CD4-positive, alpha-beta T cell treated with Interleukin-17A for 1 hour (primary cell): Measurements from ENCODE around the gene LRRC26.

Experiments
- DNase-seq: peaks from one replicate; pipeline ENCODE4 v3.0.0-alpha.2; 2020

Gene LRRC26

DNA sequence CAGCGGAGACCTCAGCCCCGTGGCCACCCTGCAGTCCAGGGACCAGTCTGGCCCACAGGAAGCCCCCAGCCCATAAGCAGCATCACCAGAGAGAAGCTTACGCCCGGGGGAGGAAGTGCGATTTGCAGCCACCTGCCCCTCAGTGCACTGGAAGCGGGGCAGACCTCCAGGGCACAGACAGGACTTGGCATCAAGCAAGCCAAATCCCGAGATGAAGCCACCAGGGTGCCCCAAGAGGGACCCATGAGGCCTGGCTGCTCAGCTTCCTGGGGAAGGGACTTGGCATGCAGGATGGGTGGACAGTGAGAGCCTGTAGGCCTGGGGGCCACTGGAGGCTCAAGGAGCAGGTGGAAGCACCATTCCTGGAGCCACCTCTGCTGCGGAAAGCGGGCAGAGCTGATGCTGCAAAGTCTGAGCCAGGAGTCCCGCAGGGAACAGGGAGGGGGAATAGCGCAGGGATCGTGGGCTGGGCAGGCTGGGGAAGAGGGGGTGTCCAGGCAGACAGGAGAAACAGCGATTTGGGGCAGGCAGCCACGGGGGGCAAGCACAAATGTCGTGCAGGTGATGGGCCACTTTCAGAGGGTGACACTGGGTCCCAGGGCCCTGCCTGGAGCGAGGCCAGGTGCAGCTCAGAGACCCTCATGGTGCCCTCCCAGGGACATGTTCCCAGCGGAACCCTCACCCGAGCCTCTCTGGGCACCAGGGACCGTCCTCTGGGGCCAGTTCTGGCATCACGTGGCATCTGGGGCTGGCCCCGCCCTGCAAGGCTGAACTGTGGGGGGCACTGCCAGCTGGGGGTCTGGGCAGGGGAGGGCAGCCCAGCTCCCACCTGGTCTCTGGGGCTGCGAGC lies 3.2 kb downstream of the LRRC26 start:
- DNase-seq: no peak

DNA sequence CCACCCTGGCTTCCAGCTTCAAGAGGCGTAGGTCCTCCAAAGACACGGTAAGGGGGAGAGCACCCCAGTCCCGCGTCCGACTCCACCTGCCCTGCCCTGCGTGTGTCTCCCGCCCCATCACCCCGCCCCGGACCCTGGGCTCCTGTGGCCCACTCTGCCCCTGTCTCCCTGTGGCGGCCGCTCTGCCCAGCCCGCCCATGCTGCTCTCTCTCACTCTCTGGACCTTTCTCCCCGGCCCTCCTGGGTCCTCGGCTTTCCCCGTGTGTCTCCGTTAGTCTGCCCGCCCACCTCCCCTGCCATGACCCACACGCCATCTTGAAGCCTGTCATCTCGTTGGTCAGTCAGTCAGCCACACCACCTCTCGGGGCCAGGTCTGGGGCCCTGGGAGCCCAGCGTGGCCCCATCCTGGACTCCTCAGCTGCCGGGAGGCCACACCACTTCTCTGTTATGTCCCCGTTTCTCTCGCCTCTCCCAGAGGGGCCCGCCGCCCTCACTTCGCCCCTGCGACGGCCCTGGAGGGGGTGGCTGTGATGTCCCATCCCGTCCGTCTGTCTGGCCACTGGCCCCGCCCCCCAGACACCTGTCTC lies 4.5 kb downstream of the LRRC26 start:
- DNase-seq: no peak

DNA sequence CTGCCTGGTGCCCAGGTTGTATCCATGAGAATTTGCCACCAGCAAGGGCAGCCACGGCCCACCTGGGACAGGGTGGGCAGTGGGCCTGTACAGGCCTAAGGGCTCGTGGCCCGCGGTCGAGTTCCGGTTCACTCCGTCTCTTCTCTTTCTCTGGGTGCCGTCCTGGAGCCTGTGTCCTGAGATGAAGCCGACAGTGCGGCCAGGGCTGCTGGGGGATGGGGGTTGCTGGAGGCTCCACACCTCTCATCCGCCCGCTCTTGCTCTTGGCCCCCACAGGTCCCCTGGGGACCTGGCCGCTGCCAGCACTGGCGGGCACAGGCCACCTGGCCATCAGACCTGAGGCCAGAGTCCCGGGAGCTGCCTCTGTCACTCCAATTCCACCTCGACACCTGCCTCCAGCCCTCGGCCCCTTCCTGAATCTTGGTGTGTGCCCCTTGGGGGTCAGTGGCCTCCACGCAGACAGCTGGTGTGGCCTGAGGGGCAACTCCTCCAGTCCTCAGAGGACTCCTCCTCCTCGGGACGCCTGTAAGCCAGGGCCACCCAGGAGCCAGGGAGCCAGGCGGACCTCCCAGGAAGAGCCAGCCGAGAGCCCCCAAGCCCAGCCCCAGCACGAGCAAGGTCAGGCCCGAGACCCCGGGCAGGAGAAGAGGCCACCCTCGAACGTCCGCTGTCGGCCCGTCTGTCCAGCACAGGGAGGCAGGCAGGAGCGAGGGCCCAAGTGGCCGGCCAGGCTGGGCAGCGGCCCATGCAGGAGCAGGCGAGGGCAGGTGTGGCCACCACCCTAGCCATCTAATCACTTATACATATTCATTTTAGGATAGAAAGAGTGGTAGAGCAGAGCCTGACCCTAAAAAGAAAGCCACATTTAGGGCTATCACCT lies 5.2 kb downstream of the LRRC26 start:
- no peak for DNase-seq

DNA sequence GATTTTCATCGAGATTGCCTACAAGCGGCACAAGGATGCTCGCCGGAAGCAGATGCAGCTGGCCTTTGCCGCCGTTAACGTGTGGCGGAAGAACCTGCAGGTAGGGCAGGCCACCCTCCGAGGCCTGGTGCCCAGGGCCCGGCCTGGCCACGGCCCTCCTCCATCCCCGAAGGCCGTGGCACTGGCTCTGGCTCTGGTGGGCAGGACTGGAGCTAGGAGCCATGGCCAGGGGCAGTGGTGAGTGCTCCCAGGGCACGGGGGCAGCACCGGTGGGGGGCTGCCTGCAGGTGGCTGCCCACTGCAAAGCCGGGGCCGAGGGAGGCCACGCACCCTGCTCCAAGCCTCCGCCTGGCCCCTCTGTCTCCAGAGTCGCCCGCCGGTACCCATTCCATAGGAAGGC lies 6.0 kb downstream of the LRRC26 start:
- no peak for DNase-seq

DNA sequence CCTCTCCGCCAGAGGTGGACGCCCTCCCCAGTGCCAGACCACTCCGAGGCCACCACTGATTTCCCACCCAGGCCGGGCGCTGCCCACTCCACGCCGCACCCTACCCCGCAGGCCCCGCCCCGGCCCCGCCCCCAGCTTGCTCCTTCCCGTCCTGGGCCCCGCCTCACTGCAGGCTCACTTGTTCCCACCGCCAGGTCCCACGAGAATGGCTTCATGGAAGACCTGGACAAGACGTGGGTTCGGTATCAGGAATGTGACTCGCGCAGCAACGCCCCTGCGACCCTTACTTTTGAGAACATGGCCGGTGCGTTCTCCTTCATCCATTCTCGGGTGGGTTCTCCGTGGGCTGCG lies 6.5 kb downstream of the LRRC26 start:
- DNase-seq: no peak

DNA sequence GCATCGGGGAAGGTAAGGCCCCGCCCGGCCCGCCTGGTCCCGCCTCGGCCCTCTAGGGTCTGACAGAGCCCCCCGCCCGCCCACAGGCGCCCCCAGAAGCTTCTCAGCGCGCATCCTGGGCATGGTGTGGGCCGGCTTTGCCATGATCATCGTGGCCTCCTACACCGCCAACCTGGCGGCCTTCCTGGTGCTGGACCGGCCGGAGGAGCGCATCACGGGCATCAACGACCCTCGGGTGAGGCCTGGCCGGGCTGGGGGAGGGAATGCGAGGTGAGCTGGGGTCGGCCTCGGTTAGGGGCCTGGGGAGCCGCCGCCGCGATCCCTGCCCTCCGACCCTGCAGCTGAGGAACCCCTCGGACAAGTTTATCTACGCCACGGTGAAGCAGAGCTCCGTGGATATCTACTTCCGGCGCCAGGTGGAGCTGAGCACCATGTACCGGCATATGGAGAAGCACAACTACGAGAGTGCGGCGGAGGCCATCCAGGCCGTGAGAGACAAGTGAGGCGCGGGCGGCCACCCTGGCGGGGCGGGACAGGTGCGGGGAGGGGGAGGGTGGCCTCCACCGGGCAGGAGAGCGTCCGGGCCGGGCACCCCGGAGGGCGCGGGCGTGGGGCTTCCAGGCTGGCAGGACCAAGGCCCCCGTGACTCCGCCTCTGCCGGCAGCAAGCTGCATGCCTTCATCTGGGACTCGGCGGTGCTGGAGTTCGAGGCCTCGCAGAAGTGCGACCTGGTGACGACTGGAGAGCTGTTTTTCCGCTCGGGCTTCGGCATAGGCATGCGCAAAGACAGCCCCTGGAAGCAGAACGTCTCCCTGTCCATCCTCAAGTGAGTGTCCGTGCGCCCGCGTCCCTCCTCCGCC lies 7.1 kb downstream of the LRRC26 start:
- no peak for DNase-seq

DNA sequence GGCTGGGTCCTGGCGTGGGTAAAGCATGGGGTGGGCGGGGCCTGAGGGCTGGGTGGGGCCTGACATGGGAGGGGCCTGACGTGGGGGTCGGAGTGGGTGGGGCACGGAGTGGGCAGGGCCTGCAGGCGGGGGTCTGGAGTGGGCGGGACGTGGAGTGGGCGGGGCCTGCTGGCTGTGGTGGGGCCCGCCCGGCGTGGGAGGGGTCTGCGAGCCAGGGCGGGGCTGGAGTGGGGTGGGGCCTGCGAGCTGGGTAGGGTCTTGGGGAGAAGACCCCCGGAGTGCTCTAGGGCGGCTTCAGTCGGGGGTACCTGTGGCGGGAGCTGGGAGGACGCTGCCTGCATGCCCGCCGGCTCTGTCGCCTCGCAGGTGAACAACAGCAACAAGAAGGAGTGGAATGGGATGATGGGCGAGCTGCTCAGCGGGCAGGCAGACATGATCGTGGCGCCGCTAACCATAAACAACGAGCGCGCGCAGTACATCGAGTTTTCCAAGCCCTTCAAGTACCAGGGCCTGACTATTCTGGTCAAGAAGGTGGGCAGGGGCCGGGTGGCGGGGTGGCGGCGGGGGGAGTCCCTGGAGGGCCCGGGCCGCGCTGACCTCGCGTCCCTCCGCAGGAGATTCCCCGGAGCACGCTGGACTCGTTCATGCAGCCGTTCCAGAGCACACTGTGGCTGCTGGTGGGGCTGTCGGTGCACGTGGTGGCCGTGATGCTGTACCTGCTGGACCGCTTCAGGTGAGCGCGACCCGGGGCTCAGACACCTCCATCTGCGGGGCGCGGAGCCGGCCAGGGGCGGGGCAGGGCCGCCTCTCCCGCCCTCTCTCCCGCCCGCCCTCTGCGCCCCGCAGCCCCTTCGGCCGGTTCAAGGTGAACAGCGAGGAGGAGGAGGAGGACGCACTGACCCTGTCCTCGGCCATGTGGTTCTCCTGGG lies 8.0 kb downstream of the LRRC26 start:
- no peak for DNase-seq

DNA sequence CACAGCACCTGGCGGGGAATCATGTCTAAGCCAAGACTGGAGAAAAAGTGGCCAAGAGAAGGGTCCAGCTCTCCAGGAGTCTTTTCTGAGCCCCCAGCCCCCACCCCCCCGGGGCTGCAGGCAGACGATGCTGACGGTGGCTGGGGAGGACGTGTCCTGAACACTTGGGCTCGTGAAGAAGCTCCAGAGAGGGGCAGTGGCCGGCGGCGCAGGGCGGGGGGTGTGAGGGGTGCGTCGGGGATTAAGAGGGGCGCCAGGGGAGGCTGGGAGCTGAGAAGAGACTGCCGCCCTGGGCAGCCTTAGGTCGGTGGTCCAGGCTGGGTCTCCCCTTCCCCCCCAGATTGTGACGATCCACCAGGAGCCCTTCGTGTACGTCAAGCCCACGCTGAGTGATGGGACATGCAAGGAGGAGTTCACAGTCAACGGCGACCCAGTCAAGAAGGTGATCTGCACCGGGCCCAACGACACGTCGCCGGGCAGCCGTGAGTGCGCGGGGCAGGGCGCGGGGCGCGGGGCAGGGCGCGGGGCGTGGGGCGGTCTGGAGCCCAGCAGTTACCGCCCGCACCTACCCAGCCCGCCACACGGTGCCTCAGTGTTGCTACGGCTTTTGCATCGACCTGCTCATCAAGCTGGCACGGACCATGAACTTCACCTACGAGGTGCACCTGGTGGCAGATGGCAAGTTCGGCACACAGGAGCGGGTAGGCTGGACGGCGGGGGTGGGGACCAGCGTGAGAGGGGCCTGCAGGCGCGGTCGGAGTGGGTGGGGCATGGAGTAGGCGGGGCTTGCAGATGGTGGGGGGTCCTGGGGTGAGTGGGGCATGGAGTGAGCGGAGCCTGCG lies 8.9 kb downstream of the LRRC26 start:
- DNase-seq: no peak

DNA sequence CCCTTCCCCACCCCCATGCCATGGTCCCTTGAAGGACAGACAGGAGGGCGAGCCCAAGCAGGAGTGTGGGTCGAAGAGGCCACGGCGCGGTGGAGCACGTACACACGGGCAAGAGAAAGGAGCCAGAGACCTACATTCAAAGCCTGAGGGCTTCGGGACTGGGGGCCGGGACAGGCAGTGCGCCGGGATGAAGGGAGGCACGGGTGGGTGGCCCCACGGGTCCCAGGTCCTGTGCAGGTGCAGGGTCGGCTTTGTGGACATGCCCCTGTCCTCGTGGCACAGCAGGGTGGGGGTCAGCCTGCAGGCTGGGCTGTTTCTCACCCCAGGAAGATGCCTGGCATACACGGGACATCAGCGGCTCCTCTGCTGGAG lies 9.8 kb downstream of the LRRC26 start:
- no peak for DNase-seq

DNA sequence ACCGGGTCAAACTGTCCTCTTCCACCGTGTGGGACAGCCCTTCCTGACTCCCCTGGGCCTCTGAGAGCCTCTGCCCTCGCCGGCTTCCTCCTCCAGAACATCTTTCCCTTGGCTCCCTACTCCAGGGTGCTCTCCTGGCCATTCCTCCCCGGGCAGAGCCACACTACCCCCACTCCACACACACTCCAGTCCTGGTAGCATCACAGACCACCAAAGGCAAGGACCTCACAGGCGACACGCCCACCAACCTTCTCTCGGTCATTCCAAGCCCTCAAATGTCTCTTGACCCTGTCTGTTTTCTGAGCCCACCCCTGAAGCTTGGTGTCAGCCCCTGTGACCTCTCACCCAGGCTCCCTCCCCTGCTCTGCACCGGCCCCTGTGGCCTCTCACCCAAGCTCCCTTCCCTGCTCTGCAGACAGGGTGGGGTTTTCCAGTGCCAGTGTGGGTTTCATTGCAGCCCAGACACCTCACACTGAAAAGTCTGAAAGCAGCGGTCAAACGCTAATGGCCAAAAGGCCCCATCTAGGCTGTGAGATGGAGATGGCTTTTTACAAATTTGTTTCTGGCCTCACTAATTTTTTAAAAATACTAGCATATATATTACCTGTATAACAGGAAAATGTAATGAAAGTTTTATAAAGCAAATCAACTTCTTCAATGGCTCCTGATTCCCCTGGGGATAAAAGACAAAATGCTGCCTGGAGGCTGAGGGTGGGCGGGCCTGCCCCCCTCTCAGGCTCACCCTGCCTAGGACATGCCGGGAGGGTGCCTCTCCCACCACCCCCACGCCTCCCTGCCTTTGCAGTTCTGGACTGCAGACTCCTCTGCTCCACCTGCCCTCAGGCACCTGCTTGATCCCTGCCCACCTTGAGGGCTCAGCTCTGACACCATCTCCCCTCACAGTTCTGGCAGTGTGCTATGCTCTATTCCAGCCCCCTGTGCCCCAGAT lies 10.5 kb downstream of the LRRC26 start:
- DNase-seq: no peak

DNA sequence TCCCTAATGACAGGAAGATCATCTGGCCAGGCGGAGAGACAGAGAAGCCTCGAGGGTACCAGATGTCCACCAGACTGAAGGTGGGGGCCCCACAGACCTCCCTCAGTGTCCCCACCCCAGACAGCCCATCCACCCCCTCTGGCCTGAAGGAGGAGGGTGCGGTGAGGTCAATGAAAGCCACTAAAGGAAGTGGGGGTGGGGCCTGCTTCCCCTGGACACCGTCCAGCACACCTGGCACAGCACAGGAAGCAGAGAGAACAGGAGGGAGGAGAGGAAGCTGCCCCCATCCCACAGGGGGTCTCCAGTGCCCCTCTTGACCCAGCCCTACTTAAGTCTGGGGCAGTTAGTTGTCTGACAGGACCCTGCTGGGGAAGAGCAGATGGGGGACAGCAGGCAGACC lies 11.2 kb downstream of the LRRC26 start:
- no peak for DNase-seq

DNA sequence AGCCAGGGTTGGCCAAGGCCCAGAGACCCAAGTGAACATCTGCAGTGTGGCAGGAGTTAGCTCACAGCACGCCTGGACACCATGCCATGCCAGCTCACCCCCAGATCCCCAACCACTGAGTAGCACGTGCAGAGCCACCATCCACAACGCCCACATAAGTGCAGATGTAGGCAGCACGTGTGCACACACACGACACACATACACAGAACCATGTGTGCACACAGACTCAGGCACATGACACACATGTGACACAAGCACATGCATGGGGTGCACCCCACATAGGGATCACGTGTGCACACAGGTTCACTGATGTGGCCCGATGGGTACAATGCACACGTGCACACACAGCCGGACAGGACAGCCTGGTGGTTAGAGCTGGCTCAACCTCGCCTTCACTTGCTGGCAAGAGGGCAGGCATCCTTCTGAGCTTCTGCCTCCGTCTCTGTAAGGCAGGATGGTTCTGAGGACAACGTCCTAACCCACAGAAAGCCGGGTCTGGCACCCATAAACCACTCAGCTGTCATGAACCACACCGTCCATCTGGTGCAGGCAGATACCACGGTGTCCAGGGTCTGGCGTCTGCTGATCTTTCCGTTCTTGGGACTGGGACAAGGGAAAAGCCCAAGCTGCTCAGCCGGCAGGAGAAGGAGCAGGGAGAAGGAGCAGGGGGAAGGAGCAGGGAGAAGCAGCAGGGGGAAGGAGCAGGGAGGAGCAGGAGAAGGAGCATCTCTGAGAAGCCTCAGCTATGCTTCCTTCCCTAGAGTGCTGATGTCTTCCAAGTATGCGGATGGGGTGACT lies 12.0 kb downstream of the LRRC26 start:
- DNase-seq: no peak

DNA sequence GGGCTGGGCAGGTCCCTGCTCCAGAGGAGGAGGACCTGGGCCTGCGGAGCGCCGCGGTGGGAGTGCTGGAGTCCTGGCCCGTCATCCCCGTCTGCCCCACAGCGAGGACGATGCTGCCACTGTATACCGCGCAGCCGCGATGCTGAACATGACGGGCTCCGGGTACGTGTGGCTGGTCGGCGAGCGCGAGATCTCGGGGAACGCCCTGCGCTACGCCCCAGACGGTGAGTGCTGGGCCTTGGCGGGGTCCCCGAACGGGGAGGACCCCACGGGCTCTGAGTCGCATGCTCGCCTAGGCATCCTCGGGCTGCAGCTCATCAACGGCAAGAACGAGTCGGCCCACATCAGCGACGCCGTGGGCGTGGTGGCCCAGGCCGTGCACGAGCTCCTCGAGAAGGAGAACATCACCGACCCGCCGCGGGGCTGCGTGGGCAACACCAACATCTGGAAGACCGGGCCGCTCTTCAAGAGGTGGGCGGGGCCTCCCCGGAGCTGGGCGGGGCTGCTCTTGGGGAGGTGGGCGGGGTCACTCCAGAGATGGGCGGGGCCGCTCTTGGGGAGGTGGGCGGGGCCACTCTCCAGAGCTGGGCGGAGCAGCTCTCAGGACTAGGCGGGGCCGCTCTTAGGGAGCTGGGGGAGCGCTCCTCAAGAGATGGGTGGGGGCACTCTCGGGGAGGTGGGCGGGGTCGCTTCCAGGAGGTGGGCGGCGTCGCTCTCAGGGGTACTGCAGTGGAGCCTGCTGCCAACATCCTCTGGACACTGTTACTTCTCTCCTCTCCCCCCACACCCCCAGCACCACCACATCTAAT lies 13.1 kb downstream of the LRRC26 start:
- peak; percentile 62 for DNase-seq

DNA sequence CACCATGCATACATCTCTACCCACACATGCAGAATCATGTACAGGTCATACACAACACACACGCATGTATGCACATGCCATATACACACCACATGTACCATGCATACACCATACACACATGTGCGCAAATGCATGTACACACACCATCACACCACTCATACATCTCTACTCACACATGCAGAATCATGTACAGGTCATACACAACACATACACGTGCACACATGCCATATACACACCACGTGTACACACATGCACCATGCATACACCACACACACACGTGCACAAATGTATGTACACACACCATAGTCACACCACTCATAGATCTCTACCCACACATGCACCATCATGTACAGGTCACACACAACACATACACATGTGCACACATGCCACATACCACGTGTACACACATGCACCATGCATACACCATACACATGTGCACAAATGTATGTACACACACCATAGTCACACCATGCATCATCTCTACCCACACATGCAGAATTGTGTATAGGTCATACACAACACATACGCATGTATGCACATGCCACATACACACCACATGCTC lies 16.9 kb downstream of the LRRC26 start:
- DNase-seq: no peak

DNA sequence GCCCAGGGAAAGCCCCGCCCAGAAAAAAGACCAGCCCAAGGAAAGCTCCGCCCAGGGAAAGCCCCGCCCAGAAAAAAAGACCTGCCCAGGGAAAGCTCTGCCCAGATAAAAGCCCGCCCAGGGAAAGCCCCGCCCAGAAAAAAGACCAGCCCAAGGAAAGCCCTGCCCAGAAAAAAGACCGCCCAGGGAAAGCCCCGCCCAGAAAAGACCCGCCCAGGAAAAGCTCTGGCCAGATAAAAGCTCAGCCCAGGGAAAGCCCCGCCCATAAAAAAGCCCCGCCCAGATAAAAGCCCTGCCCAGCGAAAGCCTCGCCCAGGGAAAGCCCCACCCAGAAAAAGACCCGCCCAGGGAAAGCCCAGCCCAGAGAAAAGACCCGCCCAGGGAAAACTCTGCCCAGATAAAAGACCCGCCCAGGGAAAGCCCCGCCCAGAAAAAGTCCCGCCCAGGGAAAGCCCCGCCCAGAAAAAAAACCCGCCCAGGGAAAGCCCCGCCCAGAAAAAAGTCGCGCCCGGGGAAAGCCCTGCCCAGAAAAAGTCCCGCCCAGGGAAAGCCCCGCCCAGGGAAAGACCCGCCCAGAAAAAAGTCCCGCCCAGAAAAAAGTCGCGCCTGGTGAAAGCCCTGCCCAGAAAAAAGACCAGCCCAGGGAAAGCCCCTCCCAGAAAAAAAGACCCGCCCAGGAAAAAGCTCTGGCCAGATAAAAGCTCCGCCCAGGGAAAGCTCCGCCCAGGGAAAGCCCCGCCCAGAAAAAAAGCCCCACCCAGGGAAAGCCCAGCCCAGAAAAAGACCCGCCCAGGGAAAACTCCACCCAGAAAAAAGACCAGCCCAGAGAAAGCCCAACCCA lies 19.0 kb downstream of the LRRC26 start:
- peak; percentile 60 for DNase-seq

DNA sequence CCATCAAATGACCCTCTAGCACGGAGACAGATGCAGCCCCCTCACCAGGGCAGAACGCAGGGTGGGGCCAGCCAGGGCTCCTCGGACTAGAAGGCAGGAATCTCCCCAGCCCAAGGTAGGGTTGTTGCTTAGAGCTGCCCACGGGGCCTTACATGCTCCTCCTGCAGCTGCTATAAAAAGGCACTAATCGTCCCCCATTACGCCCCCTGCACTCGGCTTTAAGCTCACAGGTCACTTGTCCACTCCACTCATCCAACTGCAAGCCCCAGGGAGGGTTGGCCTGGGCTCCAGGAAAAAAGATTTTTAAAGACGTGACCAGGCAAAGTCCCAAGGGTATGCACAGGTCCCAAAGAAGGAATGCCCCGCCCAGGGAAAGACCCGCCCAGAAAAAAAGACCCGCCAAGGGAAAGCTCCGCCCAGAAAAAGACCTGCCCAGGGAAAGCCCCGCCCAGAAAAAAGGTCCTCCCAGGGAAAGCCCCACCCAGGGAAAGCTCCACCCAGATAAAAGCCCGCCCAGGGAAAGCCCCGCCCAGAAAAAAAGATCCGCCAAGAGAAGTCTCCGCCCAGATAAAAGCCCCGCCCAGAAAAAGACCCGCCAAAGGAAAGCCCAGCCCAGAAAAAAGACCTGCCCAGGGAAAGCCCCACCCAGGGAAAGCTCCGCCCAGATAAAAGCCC lies 19.8 kb downstream of the LRRC26 start:
- peak; percentile 32 for DNase-seq
